ENCODE measurements around the gene IL27RA.
"Not testable (repeated sequence)": the region's sequence is repeated elsewhere in the genome, so short reads cannot be mapped to it uniquely, and the experiment has no call there.

Gene IL27RA

GRCh38 chr19:14022469-14022868, 9.1 kb upstream of the IL27RA start:
- H3K27ac Mint-ChIP-seq: no peak overlapping the region
- H3K4me1 Mint-ChIP-seq: peaks cover 5% of the 10 kb centered on the region
- no peak overlapping the region for H3K4me3 Mint-ChIP-seq
- no peaks in the 10 kb centered on the region for H3K36me3 Mint-ChIP-seq (ENCODE audit: low read depth)
- H3K27me3 Mint-ChIP-seq (ENCODE audit: low read depth): no peaks in the 10 kb centered on the region
- no peak for TF ChIP-seq CTCF (IDR thresholded peaks at IDR 0.05; ENCODE audit: unreplicated experiment in 3 of 3)
- H3K9me3 Mint-ChIP-seq: no peaks in the 10 kb centered on the region

DNA sequence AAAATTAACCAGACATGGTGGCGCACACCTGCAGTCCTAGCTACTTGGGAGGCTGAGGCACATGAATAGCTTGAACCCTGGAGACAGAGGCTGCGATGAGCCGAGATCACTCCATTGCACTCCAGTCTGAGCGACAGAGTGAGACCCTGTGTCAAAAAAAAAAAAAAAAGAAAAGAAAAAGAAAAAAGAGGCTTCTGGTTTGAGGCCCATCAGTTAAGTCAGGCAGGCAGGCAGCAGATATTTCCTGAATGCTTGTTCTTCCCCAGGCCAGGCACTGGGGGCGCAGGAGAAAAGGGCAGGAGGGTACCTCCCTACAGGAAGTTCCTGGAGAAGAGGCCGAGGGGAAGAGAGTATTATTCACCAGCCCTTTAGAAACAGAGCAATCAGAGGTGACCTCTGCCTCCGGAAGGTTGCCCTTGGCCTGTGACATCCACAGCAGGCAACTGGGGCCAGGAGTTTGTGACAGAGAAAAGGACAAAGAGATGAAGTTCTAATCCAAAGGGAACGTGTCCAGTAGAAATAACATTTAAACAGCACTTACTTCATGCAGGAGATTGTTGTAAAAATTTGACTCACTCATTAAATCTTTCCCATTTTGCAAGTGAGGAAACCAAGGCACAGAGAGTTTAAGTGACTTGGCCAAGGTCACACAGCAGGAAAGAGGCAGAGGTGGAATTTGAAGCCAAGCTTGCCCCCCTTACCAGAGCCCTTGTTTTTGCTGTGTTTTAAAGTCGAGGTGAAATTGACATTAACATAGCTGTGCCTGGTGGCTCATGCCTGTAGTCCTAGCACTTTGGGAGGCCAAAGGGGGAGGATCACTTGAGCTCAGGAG, 7.9 kb upstream of the IL27RA start:
- H3K4me1 Mint-ChIP-seq: peaks cover 5% of the 10 kb centered on the region
- H3K27ac Mint-ChIP-seq: peak overlapping the region; percentile 72 to 87 (median 83)
- no peaks in the 10 kb centered on the region for H3K9me3 Mint-ChIP-seq
- peak; percentile 27 to 55 (median 48) for TF ChIP-seq CTCF (IDR thresholded peaks at IDR 0.05; ENCODE audit: unreplicated experiment in 3 of 3)
- H3K27me3 Mint-ChIP-seq (ENCODE audit: low read depth): peaks cover 10% of the 10 kb centered on the region
- H3K36me3 Mint-ChIP-seq (ENCODE audit: low read depth): no peaks in the 10 kb centered on the region
- H3K4me3 Mint-ChIP-seq: no peak overlapping the region

- not testable (repeated sequence) for H3K27ac Mint-ChIP-seq; H3K4me3 Mint-ChIP-seq; H3K9me3 Mint-ChIP-seq; H3K4me1 Mint-ChIP-seq; H3K36me3 Mint-ChIP-seq (ENCODE audit: low read depth)
- H3K27me3 Mint-ChIP-seq (ENCODE audit: low read depth): peaks cover 26% of the 10 kb centered on the region
Measured at GRCh38 chr19:14026652-14027192, 4.8 kb upstream of the IL27RA start.

GRCh38 chr19:14027856-14028450, 3.6 kb upstream of the IL27RA start, which contains the start of gene RLN3:
Gene RLN3 (plus strand): TSS chr19:14028148. CDS start chr19:14028205, 57 bp downstream.
- H3K27ac Mint-ChIP-seq: no peak within 1 kb of the TSS
- no peaks in the 10 kb centered on the region for H3K36me3 Mint-ChIP-seq (ENCODE audit: low read depth)
- peaks cover 30% of the 10 kb centered on the region for H3K27me3 Mint-ChIP-seq (ENCODE audit: low read depth)
- H3K9me3 Mint-ChIP-seq: no peaks in the 10 kb centered on the region
- TF ChIP-seq CTCF (IDR thresholded peaks at IDR 0.05; ENCODE audit: unreplicated experiment in 3 of 3): no peak
- peak within 1 kb of the TSS in 1 of 3 experiments; percentile 58 for H3K4me3 Mint-ChIP-seq
- H3K4me1 Mint-ChIP-seq: peaks cover 5% of the 10 kb centered on the region

DNA sequence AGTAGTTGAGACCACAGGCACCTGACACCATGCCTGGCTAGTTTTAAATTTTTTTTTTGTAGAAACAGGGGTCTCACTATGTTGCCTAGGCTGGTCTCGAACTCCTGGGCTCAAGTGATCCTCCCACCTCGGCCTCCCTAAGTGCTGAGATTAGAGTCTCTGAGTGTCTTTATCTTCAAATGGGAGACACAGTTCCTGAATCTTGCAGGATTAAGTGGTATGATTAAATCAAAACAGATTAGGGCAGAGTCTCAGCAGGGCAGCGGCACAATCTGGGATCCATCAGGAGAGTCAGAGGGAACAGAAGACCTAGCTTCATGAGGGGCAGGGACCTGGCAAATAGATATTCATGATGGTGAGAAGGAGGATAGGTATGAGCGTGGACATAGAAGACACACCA, 2.7 kb upstream of the IL27RA start:
- Mint-ChIP-seq H3K9me3 (no peaks in the 10 kb centered on the region), H3K27ac (no peak overlapping the region), H3K4me3 (peak overlapping the region in 1 of 3 experiments; percentile 58), H3K27me3 (ENCODE audit: low read depth) (peaks cover 30% of the 10 kb centered on the region), H3K4me1 (no peaks in the 10 kb centered on the region), H3K36me3 (ENCODE audit: low read depth) (no peaks in the 10 kb centered on the region)
- no peak for TF ChIP-seq CTCF (IDR thresholded peaks at IDR 0.05; ENCODE audit: unreplicated experiment in 3 of 3)

- Mint-ChIP-seq H3K27me3 (ENCODE audit: low read depth) (peaks cover 33% of the 10 kb centered on the region), H3K27ac (no peak overlapping the region), H3K4me1 (no peaks in the 10 kb centered on the region), H3K4me3 (peak overlapping the region; percentile 76 to 85 (median 81)), H3K36me3 (ENCODE audit: low read depth) (no peaks in the 10 kb centered on the region), H3K9me3 (no peaks in the 10 kb centered on the region)
- no peak for TF ChIP-seq CTCF (IDR thresholded peaks at IDR 0.05; ENCODE audit: unreplicated experiment in 3 of 3)
Measured at GRCh38 chr19:14030997-14031718, 404 bp upstream of the IL27RA start.

Measured in nephron (organoid).